H1 (cell line): ENCODE results near the gene CRISPLD2. TPM values are rescaled to one million over a fixed set of nuclear protein-coding genes. Genes with fewer than 3 reads are reported as not detected.

ENCODE experiments used
- CTCF ChIA-PET: fragments of 300-600 bp; sonication (Branson Sonifier 250); formaldehyde crosslinking; loops from one replicate; lab custom pipeline; 2021; ENCODE audit not compliant: partially characterized antibody; lab: Charles Lee
- POLR2A ChIA-PET: fragments of 300-600 bp; sonication (Branson Sonifier 250); formaldehyde crosslinking; loops from one replicate; lab custom pipeline; 2021; ENCODE audit warnings: inconsistent platforms; ENCODE audit not compliant: partially characterized antibody; lab: Charles Lee
- DNase-seq, 2 experiments: peaks; one replicate each; pipeline versions ENCODE4 v3.0.0 to v3.0.0-alpha.2; 2010 to 2022; ENCODE audit warnings: low spot score in 2 of 2, low read depth in 1 of 2, mixed read lengths in 1 of 2
- FAIRE-seq: peaks from 2 replicates; lab custom pipeline; 2011; peaks lifted over from hg19 to GRCh38; lab: Jason Lieb, UNC
- H2AFZ ChIP-seq: 2 replicates; pipeline ENCODE4 v1.8.1; 2012; ENCODE audit warnings: low read length, inconsistent platforms
- H2AK5ac ChIP-seq: 2 replicates; pipeline ENCODE4 v1.6.1; 2013; ENCODE audit warnings: low read depth, low read length
- H2BK120ac ChIP-seq: replicated peaks from 2 replicates; pipeline ENCODE3; 2013; ENCODE audit warnings: low read depth, low read length, inconsistent platforms
- H2BK12ac ChIP-seq: 2 replicates; pipeline ENCODE4 v1.6.1; 2013; ENCODE audit warnings: low read depth, low read length
- H2BK15ac ChIP-seq: 2 replicates; pipeline ENCODE4 v1.6.1; 2013; ENCODE audit warnings: low read length
- H2BK20ac ChIP-seq: 2 replicates; pipeline ENCODE4 v1.6.1; 2013; ENCODE audit warnings: low read length
- H2BK5ac ChIP-seq: 2 replicates; pipeline ENCODE4 v1.6.1; 2013; ENCODE audit warnings: low read depth, low read length
- H3K14ac ChIP-seq: 2 replicates; pipeline ENCODE4 v1.6.1; 2013; ENCODE audit warnings: inconsistent platforms; ENCODE audit not compliant: insufficient read length
- H3K18ac ChIP-seq: 2 replicates; pipeline ENCODE4 v1.6.1; 2013; ENCODE audit warnings: low read length; ENCODE audit errors: extremely low read depth
- H3K23ac ChIP-seq: 2 replicates; pipeline ENCODE4 v1.6.1; 2013; ENCODE audit warnings: inconsistent platforms; ENCODE audit not compliant: insufficient read length
- H3K23me2 ChIP-seq: 2 replicates; pipeline ENCODE4 v1.6.1; 2013; ENCODE audit warnings: low read depth, low read length
- H3K27ac ChIP-seq: 2 replicates; pipeline ENCODE4 v1.6.1; 2011; ENCODE audit warnings: low read depth, low read length, inconsistent platforms
- H3K27me3 ChIP-seq, 4 experiments: replicated peaks in 1 of 4; 1 replicate in 1 of 4; 2 replicates in 3 of 4; pipeline versions ENCODE4 v1.6.1 to v1.8.1; 2011 to 2013; ENCODE audit warnings: low read length in 3 of 4, mild to moderate bottlenecking in 3 of 4, inconsistent platforms in 2 of 4, mixed read lengths in 2 of 4, moderate library complexity in 1 of 4; ENCODE audit not compliant: control insufficient read depth in 3 of 4, insufficient read depth in 3 of 4; ENCODE audit errors: extremely low read depth in 1 of 4
- H3K36me3 ChIP-seq, 4 experiments: 2 replicates each; pipeline versions ENCODE4 v1.6.1 to v1.8.1; 2011 to 2013; ENCODE audit warnings: mild to moderate bottlenecking in 4 of 4, low read length in 3 of 4, moderate library complexity in 2 of 4, control low read depth in 1 of 4, inconsistent platforms in 1 of 4; ENCODE audit not compliant: insufficient read depth in 4 of 4, control insufficient read depth in 2 of 4
- H3K4ac ChIP-seq: replicated peaks from 2 replicates; pipeline ENCODE3; 2013; ENCODE audit warnings: low read length, low read depth, mixed read lengths, inconsistent platforms; ENCODE audit not compliant: insufficient read length
- H3K4me1 ChIP-seq, 4 experiments: replicated peaks in 1 of 4; 1 replicate in 1 of 4; 2 replicates in 3 of 4; pipeline versions ENCODE4 v1.6.1 to v1.8.1; 2011 to 2013; ENCODE audit warnings: low read length in 3 of 4, inconsistent platforms in 2 of 4, mixed read lengths in 1 of 4; ENCODE audit not compliant: insufficient read depth in 4 of 4, control insufficient read depth in 3 of 4
- H3K4me2 ChIP-seq, 2 experiments: 2 replicates each; pipeline versions ENCODE4 v1.6.1 to v1.8.1; 2011 to 2013; ENCODE audit warnings: low read depth in 2 of 2, low read length in 2 of 2, control low read depth in 1 of 2, inconsistent platforms in 1 of 2, mild to moderate bottlenecking in 1 of 2; ENCODE audit not compliant: insufficient read depth in 1 of 2
- H3K4me3 ChIP-seq, 4 experiments: fragments of 200-600, 300-600 bp in 1 of 4; sonication (generic), shearing (Covaris generic), sonication (Bioruptor Twin) in 1 of 4; 2 replicates each; pipeline versions ENCODE4 v1.5.1 to v1.8.1; 2011 to 2016; ENCODE audit warnings: low read length in 4 of 4, low read depth in 3 of 4, control low read depth in 2 of 4, inconsistent platforms in 2 of 4, mild to moderate bottlenecking in 2 of 4, mixed read lengths in 1 of 4, moderate library complexity in 1 of 4; ENCODE audit not compliant: insufficient read depth in 2 of 4; ENCODE audit errors: extremely low read depth in 1 of 4
- H3K56ac ChIP-seq: replicated peaks from 2 replicates; pipeline ENCODE3; 2013; ENCODE audit warnings: low read depth, mild to moderate bottlenecking, mixed read lengths, low read length, inconsistent platforms; ENCODE audit not compliant: insufficient read length
- H3K79me1 ChIP-seq: 2 replicates; pipeline ENCODE4 v1.6.1; 2013; ENCODE audit warnings: low read depth, low read length, control low read depth
- H3K79me2 ChIP-seq, 2 experiments: 2 replicates each; pipeline versions ENCODE4 v1.6.1 to v1.8.1; 2012 to 2013; ENCODE audit warnings: low read length in 2 of 2, mild to moderate bottlenecking in 2 of 2, inconsistent platforms in 1 of 2; ENCODE audit not compliant: insufficient read depth in 2 of 2, control insufficient read depth in 1 of 2
- H3K9ac ChIP-seq, 4 experiments: replicated peaks in 1 of 4; 1 replicate in 1 of 4; 2 replicates in 3 of 4; pipeline versions ENCODE4 v1.6.1 to v1.8.1; 2011 to 2013; ENCODE audit warnings: low read depth in 3 of 4, low read length in 3 of 4, control low read depth in 2 of 4, mild to moderate bottlenecking in 2 of 4, moderate library complexity in 2 of 4, inconsistent platforms in 1 of 4; ENCODE audit errors: extremely low read depth in 1 of 4
- H3K9me3 ChIP-seq, 2 experiments: 2 replicates each; pipeline versions ENCODE4 v1.6.1 to v1.8.1; 2012 to 2013; ENCODE audit warnings: mild to moderate bottlenecking in 2 of 2, moderate library complexity in 2 of 2, control low read depth in 1 of 2, inconsistent platforms in 1 of 2, low read depth in 1 of 2, low read length in 1 of 2, mixed read lengths in 1 of 2; ENCODE audit not compliant: insufficient read depth in 2 of 2
- H4K20me1 ChIP-seq, 2 experiments: replicated peaks in 1 of 2; 2 replicates each; pipeline versions ENCODE3 to v1.8.1; 2011 to 2013; ENCODE audit warnings: inconsistent platforms in 2 of 2, low read length in 2 of 2, mild to moderate bottlenecking in 1 of 2; ENCODE audit not compliant: insufficient read depth in 2 of 2, control insufficient read depth in 1 of 2
- H4K5ac ChIP-seq: 2 replicates; pipeline ENCODE4 v1.6.1; 2013; ENCODE audit warnings: low read length, low read depth, mixed read lengths, inconsistent platforms; ENCODE audit not compliant: insufficient read length
- H4K8ac ChIP-seq: 2 replicates; pipeline ENCODE4 v1.8.0; 2013; ENCODE audit warnings: mild to moderate bottlenecking, moderate library complexity, low read length, inconsistent platforms; ENCODE audit not compliant: insufficient read depth; ENCODE audit errors: extremely low read depth
- H4K91ac ChIP-seq: replicated peaks from 2 replicates; pipeline ENCODE3; 2013; ENCODE audit warnings: low read length, mixed read lengths, inconsistent platforms; ENCODE audit not compliant: insufficient read length
- BRCA1 ChIP-seq: IDR thresholded peaks from 2 replicates; pipeline ENCODE4 v1.6.1; 2012; ENCODE audit warnings: low read depth, low read length, improper control_type of control experiment
- KDM4A ChIP-seq: IDR thresholded peaks from one replicate; pipeline ENCODE4 v1.7.1; 2012; ENCODE audit warnings: low read depth, mild to moderate bottlenecking, moderate library complexity, low read length, inconsistent platforms; ENCODE audit not compliant: severe bottlenecking
- KDM5A ChIP-seq: fragments of 200-600 bp; IDR thresholded peaks from 2 replicates; pipeline ENCODE4 v1.7.1; 2012; ENCODE audit warnings: mild to moderate bottlenecking, low read length, inconsistent platforms, mixed read lengths
- MAX ChIP-seq: IDR thresholded peaks from 2 replicates; pipeline ENCODE4 v1.6.1; 2012; ENCODE audit warnings: inconsistent platforms
- NRF1 ChIP-seq: IDR thresholded peaks from 2 replicates; pipeline ENCODE4 v1.6.1; 2011; ENCODE audit warnings: mild to moderate bottlenecking, low read depth, low read length, improper control_type of control experiment
- RAD21 ChIP-seq, 2 experiments: IDR thresholded peaks in 1 of 2; conservative IDR thresholded peaks in 1 of 2; 2 replicates each; pipeline ENCODE4 v1.6.1; 2011; ENCODE audit warnings: low read depth in 2 of 2, low read length in 2 of 2, improper control_type of control experiment in 1 of 2, inconsistent platforms in 1 of 2, mild to moderate bottlenecking in 1 of 2, moderate library complexity in 1 of 2
- RFX5 ChIP-seq: IDR thresholded peaks from 2 replicates; pipeline ENCODE4 v1.6.1; 2011; ENCODE audit warnings: low read depth, low read length, improper control_type of control experiment, borderline replicate concordance
- SIN3A ChIP-seq, 2 experiments: IDR thresholded peaks in 1 of 2; conservative IDR thresholded peaks in 1 of 2; 2 replicates each; pipeline ENCODE4 v1.6.1; 2011 to 2012; ENCODE audit warnings: low read length in 2 of 2, improper control_type of control experiment in 1 of 2, low read depth in 1 of 2, mild to moderate bottlenecking in 1 of 2
- WGBS, 2 experiments: shearing (Covaris generic) in 1 of 2; methylation state at CpG; one replicate each; pipeline versions ENCODE4 v1.1.6 to v1.1.7; 2013 to 2015; ENCODE audit warnings: low lambda C conversion rate in 2 of 2, mixed read lengths in 2 of 2, inconsistent platforms in 1 of 2, low coverage in 1 of 2, missing lambda C conversion rate in 1 of 2; ENCODE audit not compliant: insufficient replicate concordance in 2 of 2, insufficient coverage in 1 of 2, insufficient read length in 1 of 2; ENCODE audit errors: extremely low coverage in 1 of 2, missing lambda C conversion rate in 1 of 2; 5-methylcytosine and 5-hydroxymethylcytosine counted together
- polyA plus RNA-seq, 7 experiments: library from polyadenylated mRNA; depleted of rRNA in 3 of 7; stranded (reverse) in 5 of 7; unstranded in 2 of 7; fragments of >200 nt in 5 of 7; fragments of 200-250 nt in 2 of 7; gene quantifications; 1 replicate in 5 of 7; 2 replicates in 1 of 7; 4 replicates in 1 of 7; pipeline versions ENCODE4 v1.2.1 to v1.2.3, GENCODE V29; 2011 to 2013; ENCODE audit warnings: missing spikeins in 2 of 7, mixed read lengths in 2 of 7
- total RNA-seq: library from RNA; stranded (reverse); fragmentation: NEBNext Ultra II Directional; extraction: Animal tissue kit (Norgen Biotek cat#: 25700); gene quantifications from 2 replicates; pipeline ENCODE4 v1.2.1, GENCODE V29; 2021

CRISPLD2 gene
- total and polyA plus RNA-seq, 2 of the 8 experiments (the other 6 are each of a cell fraction or from before 2014, with no cell fraction given) = 2.7 to 5.1 TPM

GRCh38 chr16:84925092-84925772 lies 105.4 kb downstream of the CRISPLD2 start:
- H3K56ac ChIP-seq = no peak overlapping the region
- H3K4me3 ChIP-seq = no peak overlapping the region
- H3K23me2 ChIP-seq = peaks cover under 1% of the 10 kb centered on the region; the same call in 1 of the 2 replicates
- H2AK5ac ChIP-seq = no peak overlapping the region
- no peaks in the 10 kb centered on the region for H4K20me1 ChIP-seq
- no peaks in the 10 kb centered on the region for H3K27me3 ChIP-seq
- H3K23ac ChIP-seq = no peak overlapping the region
- no peak overlapping the region for H4K91ac ChIP-seq
- peaks cover 0 to 2% (median 0%) of the 10 kb centered on the region in 4 experiments; a peak in 1 of 7 replicates for H3K4me1 ChIP-seq
- no peaks in the 10 kb centered on the region for H3K36me3 ChIP-seq
- H3K27ac ChIP-seq = no peak overlapping the region
- 0 out of 2 replicates have a peak overlapping the region, but pooled peaks have one; percentile 63 for H2BK5ac ChIP-seq
- DNase-seq = peak; percentile 29 to 95
- H2BK12ac ChIP-seq = no peak overlapping the region
- no peak overlapping the region for H3K9ac ChIP-seq
- ChIA-PET POLR2A (interaction anchor here (0.5 to 1.5 kb wide), 2 partner anchors 44 to 79 kb away, joined by 3 to 5 read pairs; no protein-coding TSS in a partner anchor), CTCF (interaction anchor here (0.6 to 6.3 kb wide), 49 partner anchors 9 to 372 kb away, joined by 3 to 170 read pairs (median 5); partner anchors contain the start of gene KIAA0513)
- WGBS, 2 experiments = 82% methylated on average over 11 of the region's 11 CpGs; no CpG with 5 or more reads in 1 of the 2 experiments
- peak; percentile 45 for FAIRE-seq
- no peak overlapping the region for H3K14ac ChIP-seq
- no peak overlapping the region for H2BK15ac ChIP-seq
- no peak overlapping the region for H3K4me2 ChIP-seq
- no peak overlapping the region for H3K4ac ChIP-seq
- H2AFZ ChIP-seq = no peak overlapping the region
- H3K9me3 ChIP-seq = no peaks in the 10 kb centered on the region
- 0 out of 2 replicates have a peak overlapping the region, but pooled peaks have one; percentile 7 for H2BK20ac ChIP-seq
- H3K79me2 ChIP-seq = no peaks in the 10 kb centered on the region
- H3K79me1 ChIP-seq = no peaks in the 10 kb centered on the region
- H4K5ac ChIP-seq = no peak overlapping the region
- H2BK120ac ChIP-seq = no peak overlapping the region
- no peak overlapping the region; the same call in 1 of the 2 replicates for H3K18ac ChIP-seq
- no peak overlapping the region for H4K8ac ChIP-seq
- TF ChIP-seq RAD21 (IDR thresholded peaks at IDR 0.05 in 1 of 2, conservative IDR thresholded peaks at IDR 0.05 in 1 of 2; ENCODE audit: low read depth in 2 of 2, low read length in 2 of 2) (peak; percentile 88 to 89), MAX (no peak), NRF1 (no peak), SIN3A (conservative IDR thresholded peaks at IDR 0.05 in 1 of 2, IDR thresholded peaks at IDR 0.05 in 1 of 2; ENCODE audit: low read depth in 1 of 2, low read length in 2 of 2) (no peak), KDM5A (no peak), KDM4A (no peak), BRCA1 (no peak), RFX5 (no peak)
